GM06990 (cell line): ENCODE data around the gene ANKRD33B.

Experiments
- DNase-seq: peaks from one replicate; pipeline ENCODE4 v3.0.0-alpha.2; 2011; ENCODE audit not compliant: insufficient read length; ENCODE audit errors: extremely low read depth
- H3K27me3 ChIP-seq: replicated peaks from 2 replicates; pipeline ENCODE4 v1.6.0; 2011; ENCODE audit warnings: low read length; ENCODE audit not compliant: control insufficient read depth, insufficient read depth
- H3K36me3 ChIP-seq: 2 replicates; pipeline ENCODE4 v1.5.1; 2011; ENCODE audit warnings: low read length; ENCODE audit not compliant: control insufficient read depth, insufficient read depth
- H3K4me3 ChIP-seq: replicated peaks from 2 replicates; pipeline ENCODE4 v1.5.1; 2011; ENCODE audit warnings: low read depth, mild to moderate bottlenecking, control low read depth, low read length
- CTCF ChIP-seq: IDR thresholded peaks from 2 replicates; pipeline ENCODE4 v1.5.1; 2011; ENCODE audit warnings: low read length, control low read depth, mild to moderate bottlenecking, inconsistent platforms; ENCODE audit not compliant: insufficient read depth, poor library complexity, severe bottlenecking

The ANKRD33B gene

GRCh38 chr5:10551782-10552138 is 12.1 kb upstream of the ANKRD33B start:
- no peaks in the 10 kb centered on the region for H3K27me3 ChIP-seq
- H3K4me3 ChIP-seq: no peak overlapping the region
- no peaks in the 10 kb centered on the region for H3K36me3 ChIP-seq
- TF ChIP-seq CTCF: no peak
- no peak for DNase-seq

GRCh38 chr5:10552183-10553143 is 11.4 kb upstream of the ANKRD33B start:
- DNase-seq: peak; percentile 46
- Histone ChIP-seq H3K4me3 (no peak overlapping the region), H3K27me3 (no peaks in the 10 kb centered on the region), H3K36me3 (no peaks in the 10 kb centered on the region)
- TF ChIP-seq CTCF: no peak

GRCh38 chr5:10553476-10553875 is 10.4 kb upstream of the ANKRD33B start:
- H3K27me3 ChIP-seq: no peaks in the 10 kb centered on the region
- no peak for DNase-seq
- no peak for TF ChIP-seq CTCF
- no peaks in the 10 kb centered on the region for H3K36me3 ChIP-seq
- H3K4me3 ChIP-seq: no peak overlapping the region

- no peaks in the 10 kb centered on the region for H3K27me3 ChIP-seq
- TF ChIP-seq CTCF: no peak
- H3K36me3 ChIP-seq: no peaks in the 10 kb centered on the region
- no peak for DNase-seq
- H3K4me3 ChIP-seq: no peak overlapping the region
These were observed 8.6 kb upstream of the ANKRD33B start for GRCh38 chr5:10555277-10555684.

GRCh38 chr5:10556289-10556807 is 7.5 kb upstream of the ANKRD33B start:
- H3K36me3 ChIP-seq: no peaks in the 10 kb centered on the region
- H3K27me3 ChIP-seq: no peaks in the 10 kb centered on the region
- H3K4me3 ChIP-seq: no peak overlapping the region
- TF ChIP-seq CTCF: no peak
- DNase-seq: no peak
